Mesothelial cell of epicardium (in vitro differentiated cells): Measurements from ENCODE around the gene NRDC. TPM values are rescaled to one million over a fixed set of nuclear protein-coding genes. Genes with fewer than 3 reads are reported as not detected.

Experiments
- DNase-seq, 2 experiments: peaks; one replicate each; pipeline ENCODE4 v3.0.0; 2021; ENCODE audit warnings: low spot score in 2 of 2; ENCODE audit not compliant: unreplicated experiment in 2 of 2
- H3K27ac Mint-ChIP-seq: 2 replicates; pipeline ENCODE4 v1.8.0; 2021; ENCODE audit warnings: mixed read lengths
- H3K27me3 Mint-ChIP-seq: 2 replicates; pipeline ENCODE4 v1.8.0; 2021; ENCODE audit warnings: low read depth, mixed read lengths
- H3K36me3 Mint-ChIP-seq: 2 replicates; pipeline ENCODE4 v1.8.0; 2021; ENCODE audit warnings: mixed read lengths
- H3K4me1 Mint-ChIP-seq: 2 replicates; pipeline ENCODE4 v1.8.0; 2021; ENCODE audit warnings: mixed read lengths
- H3K4me3 Mint-ChIP-seq: 2 replicates; pipeline ENCODE4 v1.8.0; 2021; ENCODE audit warnings: mild to moderate bottlenecking, moderate library complexity, mixed read lengths
- H3K9me3 Mint-ChIP-seq: 2 replicates; pipeline ENCODE4 v1.8.0; 2021; ENCODE audit warnings: mixed read lengths
- CTCF ChIP-seq: fragments of 200-600 bp; sonication (generic); IDR thresholded peaks from one replicate; pipeline ENCODE4 v1.5.0; 2021; ENCODE audit warnings: antibody characterized with exemption; ENCODE audit not compliant: unreplicated experiment
- total RNA-seq: library from RNA; stranded (reverse); gene quantifications from 3 replicates; pipeline ENCODE4 v1.2.1, GENCODE V29; 2021

The NRDC gene
- total RNA-seq, 1 donor from 2014 or later = 132 TPM

GRCh38 chr1:51784997-51785421, 93.5 kb downstream of the NRDC start:
- Mint-ChIP-seq H3K9me3 (no peaks in the 10 kb centered on the region), H3K27me3 (no peaks in the 10 kb centered on the region), H3K36me3 (peaks cover 52% of the 10 kb centered on the region), H3K4me3 (no peak overlapping the region), H3K27ac (peak overlapping the region; percentile 23), H3K4me1 (no peaks in the 10 kb centered on the region)
- no peak for TF ChIP-seq CTCF
- DNase-seq = no peak

GRCh38 chr1:51780927-51781326, 97.6 kb downstream of the NRDC start:
- peaks cover 47% of the 10 kb centered on the region for H3K36me3 Mint-ChIP-seq
- DNase-seq = no peak
- no peak for TF ChIP-seq CTCF

GRCh38 chr1:51776408-51776807, 102.1 kb downstream of the NRDC start:
- Mint-ChIP-seq H3K9me3 (no peaks in the 10 kb centered on the region), H3K27me3 (no peaks in the 10 kb centered on the region), H3K36me3 (peaks cover 48% of the 10 kb centered on the region), H3K4me1 (peaks cover 12% of the 10 kb centered on the region), H3K4me3 (no peak overlapping the region), H3K27ac (peak overlapping the region; percentile 23)
- TF ChIP-seq CTCF = no peak
- DNase-seq = no peak

More at GRCh38 chr1:51780927-51781326, 97.6 kb downstream of the NRDC start:
- peaks cover 12% of the 10 kb centered on the region for H3K4me1 Mint-ChIP-seq
- no peaks in the 10 kb centered on the region for H3K27me3 Mint-ChIP-seq
- no peak overlapping the region for H3K4me3 Mint-ChIP-seq
- no peak overlapping the region for H3K27ac Mint-ChIP-seq
- no peaks in the 10 kb centered on the region for H3K9me3 Mint-ChIP-seq

GRCh38 chr1:51768971-51769588, 109.4 kb downstream of the NRDC start:
- no peak overlapping the region for H3K4me3 Mint-ChIP-seq
- H3K27me3 Mint-ChIP-seq = no peaks in the 10 kb centered on the region
- TF ChIP-seq CTCF = peak; percentile 90
- H3K4me1 Mint-ChIP-seq = no peaks in the 10 kb centered on the region
- H3K27ac Mint-ChIP-seq = peak overlapping the region; percentile 65
- DNase-seq = no peak
- H3K36me3 Mint-ChIP-seq = peaks cover 29% of the 10 kb centered on the region
- H3K9me3 Mint-ChIP-seq = no peaks in the 10 kb centered on the region

GRCh38 chr1:51761351-51761750, 117.2 kb downstream of the NRDC start:
- H3K4me3 Mint-ChIP-seq = no peak overlapping the region
- no peaks in the 10 kb centered on the region for H3K9me3 Mint-ChIP-seq
- no peaks in the 10 kb centered on the region for H3K27me3 Mint-ChIP-seq
- no peak for TF ChIP-seq CTCF
- H3K4me1 Mint-ChIP-seq = peaks cover 4% of the 10 kb centered on the region
- no peak overlapping the region for H3K27ac Mint-ChIP-seq
- peaks cover 14% of the 10 kb centered on the region for H3K36me3 Mint-ChIP-seq
- DNase-seq = no peak

GRCh38 chr1:51760872-51761271, 117.7 kb downstream of the NRDC start:
- Mint-ChIP-seq H3K27me3 (no peaks in the 10 kb centered on the region), H3K9me3 (peaks cover under 1% of the 10 kb centered on the region), H3K4me1 (peaks cover 5% of the 10 kb centered on the region), H3K36me3 (peaks cover 11% of the 10 kb centered on the region), H3K4me3 (no peak overlapping the region), H3K27ac (peak overlapping the region; percentile 2)
- DNase-seq = no peak
- no peak for TF ChIP-seq CTCF
